Endothelial cell of umbilical vein (primary cell): ENCODE results near the gene ILRUN.

Experiments
- CTCF ChIP-seq, 2 donors: IDR thresholded peaks; 1 replicate in 1 of 2; 2 replicates in 1 of 2; pipeline ENCODE4 v1.5.1; 2011; ENCODE audit warnings: low read length in 2 of 2, mild to moderate bottlenecking in 2 of 2, moderate library complexity in 2 of 2, control low read depth in 1 of 2, inconsistent platforms in 1 of 2, low read depth in 1 of 2; ENCODE audit not compliant: insufficient read depth in 1 of 2; ENCODE audit errors: extremely low read depth in 1 of 2
- MAX ChIP-seq: IDR thresholded peaks from 2 replicates; pipeline ENCODE4 v1.6.1; 2011; ENCODE audit not compliant: insufficient read depth, insufficient read length

DNA sequence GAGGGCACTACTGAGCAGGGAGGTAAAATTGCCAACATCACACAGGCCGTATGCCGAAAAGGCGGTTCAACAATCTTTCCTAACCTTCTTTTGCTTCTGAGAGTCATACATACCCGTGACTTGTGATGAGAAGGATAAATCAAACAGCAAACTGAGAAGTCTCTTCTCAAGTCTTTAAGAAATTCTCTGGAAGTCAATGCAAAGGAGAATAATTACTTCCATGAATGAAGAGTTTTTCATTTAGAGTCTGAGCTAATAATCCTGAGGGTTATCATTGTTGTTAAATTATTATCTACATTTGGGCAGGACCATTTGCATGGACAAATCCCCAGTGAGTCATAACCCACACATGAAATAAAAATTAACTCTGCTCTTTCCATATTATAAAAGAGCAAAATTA, 22.4 kb upstream of the ILRUN start:
- TF ChIP-seq MAX (no peak), CTCF (IDR thresholded peaks at IDR 0.05; ENCODE audit: extremely low read depth in 1 of 2, insufficient read depth in 1 of 2, low read depth in 1 of 2, low read length in 2 of 2) (no peak)
